Gastrocnemius medialis (tissue), 4 donors: ENCODE data around the gene MBD5. TPM values are rescaled to one million over a fixed set of nuclear protein-coding genes. Genes with fewer than 3 reads are reported as not detected.
A peak's percentile ranks its signal among the peaks of the same experiment; 100 is the strongest.

ENCODE experiments used
- ATAC-seq, 2 donors: fragments of 150-250 bp; one replicate each; pipeline ENCODE4 v1.9.1; 2016
- DNase-seq, 2 donors: peaks; one replicate each; pipeline ENCODE4 v3.0.0-alpha.2; 2019
- H3K27ac ChIP-seq, 4 donors: fragments of 200-600 bp; sonication (generic); 1 replicate in 1 of 4; 2 replicates in 3 of 4; pipeline ENCODE4 v1.5.1; 2016 to 2018; ENCODE audit warnings: mild to moderate bottlenecking in 2 of 4, moderate library complexity in 1 of 4
- H3K27me3 ChIP-seq, 3 donors: fragments of 200-600 bp; sonication (generic) in 2 of 3; 1 replicate in 1 of 3; 2 replicates in 2 of 3; pipeline versions ENCODE4 v1.5.1 to v1.6.0; 2016 to 2019; ENCODE audit warnings: mild to moderate bottlenecking in 1 of 3, moderate library complexity in 1 of 3
- H3K36me3 ChIP-seq, 2 donors: fragments of 200-600 bp; sonication (generic) in 1 of 2; one replicate each; pipeline ENCODE4 v1.5.1; 2017 to 2018
- H3K4me1 ChIP-seq, 2 donors: fragments of 200-600 bp; sonication (generic) in 1 of 2; one replicate each; pipeline ENCODE4 v1.5.1; 2016 to 2017; ENCODE audit warnings: mild to moderate bottlenecking in 2 of 2
- H3K4me3 ChIP-seq, 4 donors: fragments of 200-600 bp; sonication (generic) in 3 of 4; 1 replicate in 1 of 4; 2 replicates in 3 of 4; pipeline ENCODE4 v1.5.1; 2016 to 2019; ENCODE audit warnings: mild to moderate bottlenecking in 2 of 4
- H3K9me3 ChIP-seq, 3 donors: fragments of 200-600 bp; sonication (generic) in 2 of 3; 1 replicate in 1 of 3; 2 replicates in 2 of 3; pipeline ENCODE4 v1.5.1; 2016 to 2019
- CTCF ChIP-seq, 5 experiments: fragments of 450-650 bp in 3 of 5; fragments of 200-600 bp in 2 of 5; sonication (generic) in 2 of 5; IDR thresholded peaks in 4 of 5; conservative IDR thresholded peaks in 1 of 5; 1 replicate in 4 of 5; 2 replicates in 1 of 5; pipeline ENCODE4 v1.5.1; 2016 to 2019; ENCODE audit warnings: antibody characterized with exemption in 5 of 5, mild to moderate bottlenecking in 3 of 5, moderate library complexity in 3 of 5
- POLR2A ChIP-seq, 2 donors: fragments of 450-650 bp; IDR thresholded peaks; one replicate each; pipeline ENCODE4 v1.6.1; 2017; ENCODE audit warnings: antibody characterized with exemption in 2 of 2, mild to moderate bottlenecking in 2 of 2, moderate library complexity in 2 of 2
- in situ Hi-C, 4 donors: fragments of 200-750 bp; cut with MboI; loops; one replicate each; pipeline versions ENCODE4 v1.15.0 to v1.8.0; 2017; ENCODE audit warnings: low sequenced_read_pairs in 4 of 4
- intact Hi-C: fragments of 100-400 bp; cut with DNase I; formaldehyde crosslinking; loops from one replicate; pipeline ENCODE4 v1.15.1; 2023; ENCODE audit warnings: low total_unique reads
- total RNA-seq, 4 donors: library from RNA; depleted of rRNA; stranded (reverse); fragments of >200 nt; gene quantifications; one replicate each; pipeline versions ENCODE4 v1.1.0 to v1.2.3, GENCODE V29; 2016

MBD5 gene
- total RNA-seq, result 10 to 100 TPM; 15.2 to 27.2 (median 15.5) TPM

GRCh38 chr2:148021059-148021861 lies at the start of gene MBD5:
MBD5 (plus strand) TSS chr2:148021091.
- ATAC-seq, result peak; percentile 27 to 40
- Histone ChIP-seq H3K27ac (peak within 1 kb of the TSS; percentile 95 to 99 (median 98)), H3K9me3 (no peaks in the 10 kb centered on the region), H3K36me3 (no peaks in the 10 kb centered on the region), H3K27me3 (no peaks in the 10 kb centered on the region), H3K4me1 (peaks cover 40 to 49% of the 10 kb centered on the region in 2 donors), H3K4me3 (peak within 1 kb of the TSS; percentile 84 to 98 (median 90))
- in situ Hi-C loops, result no loop called here
- TF ChIP-seq CTCF (IDR thresholded peaks at IDR 0.05 in 4 of 5, conservative IDR thresholded peaks at IDR 0.05 in 1 of 5) (no peak), POLR2A (IDR thresholded peaks at IDR 0.05) (no peak)
- DNase-seq, result peak in 1 of 2 donors; percentile 2
- intact Hi-C loops, result loop anchor here (2.0 to 10.0 kb wide), 3 partner anchors 176 to 1564 kb away; partner anchors contain the start of genes ACVR2A, EPC2 and MMADHC

- DNase-seq (no peak), ATAC-seq (no peak)
- intact Hi-C loops (no loop called here), in situ Hi-C loops (no loop called here)
- H3K27ac ChIP-seq, result no peak overlapping the region
- peaks cover 14 to 25% of the 10 kb centered on the region in 2 donors for H3K4me1 ChIP-seq
- no peaks in the 10 kb centered on the region for H3K9me3 ChIP-seq
- H3K4me3 ChIP-seq, result no peak overlapping the region
- H3K27me3 ChIP-seq, result no peaks in the 10 kb centered on the region
- H3K36me3 ChIP-seq, result no peaks in the 10 kb centered on the region
- no peak for TF ChIP-seq POLR2A (IDR thresholded peaks at IDR 0.05)
- TF ChIP-seq CTCF (IDR thresholded peaks at IDR 0.05 in 4 of 5, conservative IDR thresholded peaks at IDR 0.05 in 1 of 5), result no peak
Observed at GRCh38 chr2:147976102-147976501, 44.8 kb upstream of the MBD5 start.

- no peak overlapping the region for H3K4me3 ChIP-seq
- H3K36me3 ChIP-seq, result no peaks in the 10 kb centered on the region
- DNase-seq (no peak), ATAC-seq (no peak)
- intact Hi-C loops, result no loop called here
- no peaks in the 10 kb centered on the region for H3K9me3 ChIP-seq
- TF ChIP-seq CTCF (IDR thresholded peaks at IDR 0.05 in 4 of 5, conservative IDR thresholded peaks at IDR 0.05 in 1 of 5), result no peak
- H3K27me3 ChIP-seq, result no peaks in the 10 kb centered on the region
- H3K27ac ChIP-seq, result no peak overlapping the region
- H3K4me1 ChIP-seq, result peaks cover 14 to 25% of the 10 kb centered on the region in 2 donors
- in situ Hi-C loops, result no loop called here
Observed at GRCh38 chr2:147977679-147978078, 43.2 kb upstream of the MBD5 start.

GRCh38 chr2:147980940-147981528 lies 39.9 kb upstream of the MBD5 start:
- intact Hi-C loops (no loop called here), in situ Hi-C loops (no loop called here)
- no peaks in the 10 kb centered on the region for H3K27me3 ChIP-seq
- DNase-seq, result no peak
- no peaks in the 10 kb centered on the region for H3K9me3 ChIP-seq
- no peak overlapping the region for H3K27ac ChIP-seq
- H3K4me1 ChIP-seq, result peaks cover 0 to 7% of the 10 kb centered on the region in 2 donors
- no peak for TF ChIP-seq CTCF (IDR thresholded peaks at IDR 0.05 in 4 of 5, conservative IDR thresholded peaks at IDR 0.05 in 1 of 5)
- no peak for TF ChIP-seq POLR2A (IDR thresholded peaks at IDR 0.05)
- no peaks in the 10 kb centered on the region for H3K36me3 ChIP-seq
- ATAC-seq, result no peak
- no peak overlapping the region for H3K4me3 ChIP-seq
